ENCODE measurements around the gene WDR27.

WDR27 gene

GRCh38 chr6:169428532-169428931 lies 273.3 kb downstream of the WDR27 start:
- Mint-ChIP-seq H3K4me3 (no peak overlapping the region), H3K27me3 (ENCODE audit: low read depth, poor library complexity) (peaks cover 4% of the 10 kb centered on the region), H3K36me3 (ENCODE audit: low read depth) (peaks cover 56% of the 10 kb centered on the region), H3K9me3 (peaks cover 71% of the 10 kb centered on the region), H3K4me1 (peaks cover 27% of the 10 kb centered on the region), H3K27ac (peak overlapping the region; percentile 51)
- DNase-seq: no peak
- TF ChIP-seq, protein P1, sequence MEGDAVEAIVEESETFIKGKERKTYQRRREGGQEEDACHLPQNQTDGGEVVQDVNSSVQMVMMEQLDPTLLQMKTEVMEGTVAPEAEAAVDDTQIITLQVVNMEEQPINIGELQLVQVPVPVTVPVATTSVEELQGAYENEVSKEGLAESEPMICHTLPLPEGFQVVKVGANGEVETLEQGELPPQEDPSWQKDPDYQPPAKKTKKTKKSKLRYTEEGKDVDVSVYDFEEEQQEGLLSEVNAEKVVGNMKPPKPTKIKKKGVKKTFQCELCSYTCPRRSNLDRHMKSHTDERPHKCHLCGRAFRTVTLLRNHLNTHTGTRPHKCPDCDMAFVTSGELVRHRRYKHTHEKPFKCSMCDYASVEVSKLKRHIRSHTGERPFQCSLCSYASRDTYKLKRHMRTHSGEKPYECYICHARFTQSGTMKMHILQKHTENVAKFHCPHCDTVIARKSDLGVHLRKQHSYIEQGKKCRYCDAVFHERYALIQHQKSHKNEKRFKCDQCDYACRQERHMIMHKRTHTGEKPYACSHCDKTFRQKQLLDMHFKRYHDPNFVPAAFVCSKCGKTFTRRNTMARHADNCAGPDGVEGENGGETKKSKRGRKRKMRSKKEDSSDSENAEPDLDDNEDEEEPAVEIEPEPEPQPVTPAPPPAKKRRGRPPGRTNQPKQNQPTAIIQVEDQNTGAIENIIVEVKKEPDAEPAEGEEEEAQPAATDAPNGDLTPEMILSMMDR (IDR thresholded peaks at IDR 0.05): no peak

GRCh38 chr6:169427856-169428255 lies 274.0 kb downstream of the WDR27 start:
- H3K4me3 Mint-ChIP-seq: peak overlapping the region; percentile 56
- peaks cover 4% of the 10 kb centered on the region for H3K27me3 Mint-ChIP-seq (ENCODE audit: low read depth, poor library complexity)
- peaks cover 64% of the 10 kb centered on the region for H3K9me3 Mint-ChIP-seq
- peaks cover 27% of the 10 kb centered on the region for H3K4me1 Mint-ChIP-seq
- peaks cover 51% of the 10 kb centered on the region for H3K36me3 Mint-ChIP-seq (ENCODE audit: low read depth)
- no peak for DNase-seq
- TF ChIP-seq, protein P1 (IDR thresholded peaks at IDR 0.05): no peak
- peak overlapping the region; percentile 97 for H3K27ac Mint-ChIP-seq

GRCh38 chr6:169426611-169427010 lies 275.2 kb downstream of the WDR27 start:
- Mint-ChIP-seq H3K36me3 (ENCODE audit: low read depth) (peaks cover 39% of the 10 kb centered on the region), H3K27me3 (ENCODE audit: low read depth, poor library complexity) (peaks cover 3% of the 10 kb centered on the region), H3K9me3 (peaks cover 56% of the 10 kb centered on the region), H3K4me3 (no peak overlapping the region), H3K27ac (no peak overlapping the region), H3K4me1 (peaks cover 27% of the 10 kb centered on the region)
- TF ChIP-seq, protein P1 (IDR thresholded peaks at IDR 0.05): no peak
- no peak for DNase-seq

DNA sequence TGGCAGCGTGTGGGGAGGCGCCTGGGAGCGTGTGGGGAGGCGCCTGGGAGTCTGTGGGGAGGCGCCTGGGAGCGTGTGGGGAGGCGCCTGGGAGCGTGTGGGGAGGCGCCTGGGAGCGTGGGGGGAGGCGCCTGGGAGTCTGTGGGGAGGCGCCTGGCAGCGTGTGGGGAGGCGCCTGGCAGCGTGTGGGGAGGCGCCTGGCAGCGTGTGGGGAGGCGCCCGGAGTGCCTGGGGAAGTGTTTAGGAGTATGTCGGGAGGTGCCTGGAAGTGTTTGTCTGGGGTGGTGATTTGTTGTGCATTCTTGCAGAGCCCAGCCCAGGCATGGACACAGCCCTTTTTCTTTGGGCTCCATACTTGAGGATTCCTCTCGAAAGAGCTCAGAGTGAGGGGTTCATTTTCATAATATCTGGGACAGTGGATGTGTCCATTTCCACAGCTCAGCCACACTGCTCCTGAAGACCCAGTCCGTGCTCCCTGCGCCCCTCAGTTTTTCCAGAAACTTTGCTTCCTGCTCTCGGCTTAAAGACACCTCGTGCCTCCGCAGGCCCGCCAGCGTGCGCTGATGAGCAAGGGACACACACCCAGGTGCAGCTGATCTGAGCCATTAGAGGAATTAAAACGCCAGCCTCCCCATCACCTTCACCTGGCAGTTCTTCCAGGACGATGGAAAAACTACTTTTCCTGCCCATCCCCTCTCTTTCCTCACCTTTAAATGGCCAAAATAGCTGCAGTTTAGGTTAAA lies 276.0 kb downstream of the WDR27 start:
- Mint-ChIP-seq H3K4me3 (no peak overlapping the region), H3K9me3 (peaks cover 50% of the 10 kb centered on the region), H3K36me3 (ENCODE audit: low read depth) (peaks cover 34% of the 10 kb centered on the region), H3K4me1 (peaks cover 32% of the 10 kb centered on the region), H3K27me3 (ENCODE audit: low read depth, poor library complexity) (peaks cover 3% of the 10 kb centered on the region), H3K27ac (no peak overlapping the region)
- no peak for DNase-seq
- TF ChIP-seq, protein P1 (IDR thresholded peaks at IDR 0.05): no peak

DNA sequence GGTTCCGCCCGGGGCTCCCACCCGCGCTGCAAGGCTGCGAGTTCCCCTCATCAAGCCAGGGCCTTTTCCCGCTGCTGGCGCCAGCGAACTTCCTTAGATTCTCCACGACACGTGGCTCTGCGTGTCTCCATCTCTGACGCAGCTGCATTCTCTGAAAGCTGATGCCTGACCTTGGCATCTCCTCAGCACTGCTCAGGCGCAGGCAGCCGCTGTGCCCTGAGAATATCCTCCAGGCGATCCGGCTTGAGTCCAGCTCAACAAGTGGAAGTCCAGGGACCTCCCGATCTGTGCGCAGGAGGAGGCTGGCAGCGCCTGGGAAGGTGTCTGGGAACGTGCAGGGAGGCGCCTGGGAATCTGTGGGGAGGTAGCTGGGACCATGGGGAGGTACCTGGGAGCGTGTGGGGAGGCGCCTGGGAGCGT lies 277.0 kb downstream of the WDR27 start:
- H3K36me3 Mint-ChIP-seq (ENCODE audit: low read depth): peaks cover 26% of the 10 kb centered on the region
- TF ChIP-seq, protein P1 (IDR thresholded peaks at IDR 0.05): no peak
- peaks cover 3% of the 10 kb centered on the region for H3K27me3 Mint-ChIP-seq (ENCODE audit: low read depth, poor library complexity)
- H3K4me1 Mint-ChIP-seq: peaks cover 34% of the 10 kb centered on the region
- no peak overlapping the region for H3K27ac Mint-ChIP-seq
- DNase-seq: no peak
- peaks cover 42% of the 10 kb centered on the region for H3K9me3 Mint-ChIP-seq
- H3K4me3 Mint-ChIP-seq: no peak overlapping the region

All from nephron progenitor cell (in vitro differentiated cells).